A549 treated with Mapracorat at 1 μM for 4 hours (cell line): ENCODE data around the gene KRTAP9-1. TPM values are rescaled to one million over a fixed set of nuclear protein-coding genes. Genes with fewer than 3 reads are reported as not detected.

ENCODE experiments used
- total RNA-seq: library from RNA; stranded (reverse); fragments of 200-300 nt; extraction: Qiagen RNA extraction; gene quantifications from 5 replicates; pipeline ENCODE4 v1.2.3, GENCODE V29; 2022

KRTAP9-1 gene
- total RNA-seq: not detected in 5 replicates

GRCh38 chr17:41189837-41190318 lies at the start of gene KRTAP9-1:
TSS of gene KRTAP9-1 (plus strand) at chr17:41189887. CDS start at chr17:41189887, 0 bp downstream.

GRCh38 chr17:41140360-41141131 lies 49.1 kb upstream of the KRTAP9-1 start, which contains the start of gene KRTAP4-6:
TSS of gene KRTAP4-6 (minus strand) at chr17:41140544. CDS start at chr17:41140487, 57 bp downstream.

GRCh38 chr17:41149652-41149985 lies 40.1 kb upstream of the KRTAP9-1 start, which contains the start of gene KRTAP4-5:
TSS of gene KRTAP4-5 (minus strand) at chr17:41149825. CDS start at chr17:41149767, 58 bp downstream.

GRCh38 chr17:41160648-41161047 lies 29.0 kb upstream of the KRTAP9-1 start, which contains the start of gene KRTAP4-4:
TSS of gene KRTAP4-4 (minus strand) at chr17:41160748. CDS start at chr17:41160691, 57 bp downstream.

GRCh38 chr17:41168121-41168520 lies 21.6 kb upstream of the KRTAP9-1 start, which contains the start of gene KRTAP4-3:
TSS of gene KRTAP4-3 (minus strand) at chr17:41168221. CDS start at chr17:41168172, 49 bp downstream.

GRCh38 chr17:41177727-41178271 lies 11.9 kb upstream of the KRTAP9-1 start, which contains the start of gene KRTAP4-2:
TSS of gene KRTAP4-2 (minus strand) at chr17:41178221. CDS start at chr17:41178164, 57 bp downstream.

GRCh38 chr17:41184480-41184961 lies 5.2 kb upstream of the KRTAP9-1 start, which contains the start of gene KRTAP4-1:
TSS of gene KRTAP4-1 (minus strand) at chr17:41184911. CDS start at chr17:41184854, 57 bp downstream.

GRCh38 chr17:41226598-41227095 lies 37.0 kb downstream of the KRTAP9-1 start, which contains the start of gene KRTAP9-2:
TSS of gene KRTAP9-2 (plus strand) at chr17:41226648. CDS start at chr17:41226655, 7 bp downstream.

GRCh38 chr17:41232399-41233105 lies 42.9 kb downstream of the KRTAP9-1 start, which contains the start of gene KRTAP9-3:
TSS of gene KRTAP9-3 (plus strand) at chr17:41232449. CDS start at chr17:41232502, 53 bp downstream.

GRCh38 chr17:41237949-41238437 lies 48.3 kb downstream of the KRTAP9-1 start, which contains the start of gene KRTAP9-8:
TSS of gene KRTAP9-8 (plus strand) at chr17:41237999. CDS start at chr17:41238052, 53 bp downstream.

Other genes starting within 250 kb of the KRTAP9-1 start
- gene KRT39, start 222.9 kb upstream of the KRTAP9-1 start, total RNA-seq: not detected in 5 replicates
- gene KRT40, start 205.6 kb upstream of the KRTAP9-1 start, total RNA-seq: not detected in 5 replicates
- not detected in 5 replicates for gene KRTAP3-3, start 195.7 kb upstream of the KRTAP9-1 start, total RNA-seq
- 0.22 to 0.42 TPM (median 0.37 TPM) in 3 of 5 replicates, not detected in the others for gene KRTAP3-2, start 190.0 kb upstream of the KRTAP9-1 start, total RNA-seq
- 0.35 TPM in 1 of 5 replicates, not detected in the others for gene KRTAP3-1, start 180.8 kb upstream of the KRTAP9-1 start, total RNA-seq
- gene KRTAP1-5, start 162.7 kb upstream of the KRTAP9-1 start, total RNA-seq: not detected in 5 replicates
- not detected in 5 replicates for gene KRTAP1-4, start 159.7 kb upstream of the KRTAP9-1 start, total RNA-seq
- not detected in 5 replicates for gene KRTAP1-3, start 155.0 kb upstream of the KRTAP9-1 start, total RNA-seq
- not detected in 5 replicates for gene KRTAP1-1, start 148.4 kb upstream of the KRTAP9-1 start, total RNA-seq
- gene KRTAP2-1, start 142.6 kb upstream of the KRTAP9-1 start, total RNA-seq: not detected in 5 replicates
- gene KRTAP2-2, start 134.7 kb upstream of the KRTAP9-1 start, total RNA-seq: not detected in 5 replicates
- gene KRTAP2-3, start 129.8 kb upstream of the KRTAP9-1 start, total RNA-seq: 0.22 TPM in 1 of 5 replicates, not detected in the others
- gene KRTAP2-4, start 124.0 kb upstream of the KRTAP9-1 start, total RNA-seq: not detected in 5 replicates
- gene KRTAP4-7, start 105.7 kb upstream of the KRTAP9-1 start, total RNA-seq: not detected in 5 replicates
- gene KRTAP4-8, start 91.7 kb upstream of the KRTAP9-1 start, total RNA-seq: not detected in 5 replicates
- not detected in 5 replicates for gene KRTAP4-16, start 87.7 kb upstream of the KRTAP9-1 start, total RNA-seq
- not detected in 5 replicates for gene KRTAP4-9, start 84.5 kb upstream of the KRTAP9-1 start, total RNA-seq
- not detected in 5 replicates for gene KRTAP4-11, start 71.5 kb upstream of the KRTAP9-1 start, total RNA-seq
- gene KRTAP4-12, start 65.7 kb upstream of the KRTAP9-1 start, total RNA-seq: not detected in 5 replicates
- gene KRTAP4-6, start 49.3 kb upstream of the KRTAP9-1 start, total RNA-seq: not detected in 5 replicates
- gene KRTAP4-5, start 40.1 kb upstream of the KRTAP9-1 start, total RNA-seq: not detected in 5 replicates
- gene KRTAP4-4, start 29.1 kb upstream of the KRTAP9-1 start, total RNA-seq: not detected in 5 replicates
- not detected in 5 replicates for gene KRTAP4-3, start 21.7 kb upstream of the KRTAP9-1 start, total RNA-seq
- gene KRTAP4-2, start 11.7 kb upstream of the KRTAP9-1 start, total RNA-seq: not detected in 5 replicates
- gene KRTAP4-1, start 5.0 kb upstream of the KRTAP9-1 start, total RNA-seq: 0.16 to 0.38 TPM (median 0.18 TPM) in 3 of 5 replicates, not detected in the others
- not detected in 5 replicates for gene KRTAP9-2, start 36.8 kb downstream of the KRTAP9-1 start, total RNA-seq
- gene KRTAP9-3, start 42.6 kb downstream of the KRTAP9-1 start, total RNA-seq: not detected in 5 replicates
- not detected in 5 replicates for gene KRTAP9-8, start 48.1 kb downstream of the KRTAP9-1 start, total RNA-seq
- not detected in 5 replicates for gene KRTAP9-4, start 59.8 kb downstream of the KRTAP9-1 start, total RNA-seq
- not detected in 5 replicates for gene KRTAP9-9, start 65.5 kb downstream of the KRTAP9-1 start, total RNA-seq
- gene KRTAP9-6, start 75.5 kb downstream of the KRTAP9-1 start, total RNA-seq: not detected in 5 replicates
- gene KRTAP9-7, start 85.8 kb downstream of the KRTAP9-1 start, total RNA-seq: not detected in 5 replicates
- gene KRTAP29-1, start 113.0 kb downstream of the KRTAP9-1 start, total RNA-seq: not detected in 5 replicates
- gene KRTAP16-1, start 119.4 kb downstream of the KRTAP9-1 start, total RNA-seq: not detected in 5 replicates
- gene KRTAP17-1, start 125.8 kb downstream of the KRTAP9-1 start, total RNA-seq: not detected in 5 replicates
- gene KRT33A, start 160.9 kb downstream of the KRTAP9-1 start, total RNA-seq: not detected in 5 replicates
- gene KRT33B, start 179.9 kb downstream of the KRTAP9-1 start, total RNA-seq: not detected in 5 replicates
- 0.14 to 0.41 TPM (median 0.39 TPM) in 5 replicates for gene KRT34, start 192.4 kb downstream of the KRTAP9-1 start, total RNA-seq
- gene KRT31, start 207.7 kb downstream of the KRTAP9-1 start, total RNA-seq: not detected in 5 replicates
- gene KRT37, start 234.7 kb downstream of the KRTAP9-1 start, total RNA-seq: not detected in 5 replicates